SU-DHL-6 (cell line): Measurements from ENCODE around the gene ALDOA.

Experiments
- H2AFZ ChIP-seq: fragments of 200-600 bp; sonication (generic); 2 replicates; pipeline ENCODE4 v1.6.1; 2014; ENCODE audit warnings: low read depth, mild to moderate bottlenecking, moderate library complexity, mixed read lengths, antibody characterized with exemption, low read length; ENCODE audit not compliant: severe bottlenecking
- H3F3A ChIP-seq: fragments of 200-600 bp; shearing (Covaris generic); 2 replicates; pipeline ENCODE4 v1.6.0; 2016; ENCODE audit warnings: antibody characterized with exemption, mild to moderate bottlenecking; ENCODE audit not compliant: insufficient read depth
- H3K27ac ChIP-seq: fragments of 200-600 bp; sonication (generic); 2 replicates; pipeline ENCODE4 v1.5.1; 2016; ENCODE audit warnings: low read depth, mild to moderate bottlenecking, low read length, moderate library complexity, mixed read lengths
- H3K27me3 ChIP-seq: fragments of 200-600 bp; sonication (generic), shearing (Covaris generic); 2 replicates; pipeline ENCODE4 v1.6.0; 2014; ENCODE audit warnings: mild to moderate bottlenecking, low read length
- H3K36me3 ChIP-seq: fragments of 200-600 bp; sonication (generic); 2 replicates; pipeline ENCODE4 v1.6.1; 2014; ENCODE audit warnings: mild to moderate bottlenecking, low read length, mixed read lengths
- H3K4me2 ChIP-seq: fragments of 300-600, 200-600 bp; shearing (Covaris generic), sonication (generic); 2 replicates; pipeline ENCODE4 v1.6.0; 2014; ENCODE audit warnings: low read length, low read depth, mild to moderate bottlenecking; ENCODE audit not compliant: poor library complexity, severe bottlenecking
- H3K4me3 ChIP-seq: fragments of 200-600 bp; sonication (generic); 2 replicates; pipeline ENCODE4 v1.5.1; 2014; ENCODE audit warnings: antibody characterized with exemption, low read length, mild to moderate bottlenecking, mixed read lengths; ENCODE audit not compliant: insufficient read depth, poor library complexity, severe bottlenecking
- H3K79me2 ChIP-seq: fragments of 200-600 bp; sonication (generic); 2 replicates; pipeline ENCODE4 v1.6.1; 2014; ENCODE audit warnings: mild to moderate bottlenecking, low read length, moderate library complexity; ENCODE audit not compliant: insufficient read depth
- H3K9ac ChIP-seq: fragments of 200-600 bp; sonication (generic); 2 replicates; pipeline ENCODE4 v1.7.0; 2014; ENCODE audit warnings: mild to moderate bottlenecking, low read length
- H3K9me2 ChIP-seq: fragments of 200-600 bp; sonication (generic); replicated peaks from 2 replicates; pipeline ENCODE4 v1.6.1; 2014; ENCODE audit warnings: low read length; ENCODE audit not compliant: insufficient read depth
- H3K9me3 ChIP-seq: fragments of 200-600 bp; sonication (generic); 2 replicates; pipeline ENCODE4 v1.6.1; 2014; ENCODE audit warnings: low read length, mixed read lengths; ENCODE audit not compliant: insufficient read depth
- H4K20me1 ChIP-seq: fragments of 200-600 bp; sonication (generic); 2 replicates; pipeline ENCODE4 v1.6.1; 2014; ENCODE audit warnings: low read depth, mild to moderate bottlenecking, antibody characterized with exemption, low read length, moderate library complexity, mixed read lengths
- EZH2phosphoT487 ChIP-seq: fragments of 200-600 bp; sonication (generic), shearing (Covaris generic); conservative IDR thresholded peaks from 2 replicates; pipeline ENCODE4 v1.6.1; 2018; ENCODE audit warnings: mild to moderate bottlenecking, antibody characterized with exemption, low read length, moderate library complexity, mixed read lengths
- TF ChIP-seq, protein P1 (sequence below): fragments of 200-600 bp; sonication (generic); IDR thresholded peaks from one replicate; pipeline ENCODE4 v1.5.1; 2017; ENCODE audit warnings: antibody characterized with exemption, mild to moderate bottlenecking, low read length, moderate library complexity; ENCODE audit not compliant: insufficient read depth, poor library complexity, severe bottlenecking

Gene ALDOA

DNA sequence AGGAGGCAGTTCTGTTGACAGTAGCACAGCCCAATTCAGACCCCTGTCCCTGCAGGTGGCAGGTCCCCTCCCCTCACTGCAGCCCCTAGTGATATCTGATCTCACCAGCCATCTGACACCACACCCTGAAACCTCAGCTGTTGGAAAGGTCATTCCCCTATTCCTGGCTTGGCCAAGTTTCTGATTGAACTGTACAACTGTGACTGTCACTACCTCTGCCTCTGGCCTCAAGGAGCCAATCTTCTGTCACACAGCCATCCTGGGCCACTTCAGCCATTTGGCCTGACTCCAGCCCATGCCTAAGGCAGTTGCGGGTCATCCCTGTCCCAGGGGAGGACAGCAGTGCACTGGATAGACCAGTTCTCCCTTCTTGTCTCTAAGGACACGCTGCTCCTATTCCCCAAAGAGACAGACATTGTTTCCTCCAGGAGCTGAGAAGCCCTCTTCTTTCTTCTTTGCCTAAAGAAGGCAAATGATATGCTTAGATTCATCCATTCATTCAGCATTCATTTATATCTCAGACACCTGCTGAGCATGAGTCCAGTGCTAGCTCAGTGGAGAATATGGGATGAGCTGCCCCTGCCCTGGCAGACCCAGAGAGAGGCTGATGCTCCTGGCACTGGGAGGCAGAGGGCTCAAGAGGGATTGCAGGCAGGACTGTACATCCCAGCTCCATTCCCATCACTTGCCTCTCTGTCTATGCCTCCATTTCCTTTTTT, 4.6 kb upstream of the ALDOA start:
- no peaks in the 10 kb centered on the region; the same call in 1 of the 2 replicates for H4K20me1 ChIP-seq
- H2AFZ ChIP-seq, result no peak overlapping the region
- no peaks in the 10 kb centered on the region for H3F3A ChIP-seq
- H3K79me2 ChIP-seq, result peaks cover 12% of the 10 kb centered on the region
- H3K9me2 ChIP-seq, result no peaks in the 10 kb centered on the region
- H3K4me2 ChIP-seq, result no peak overlapping the region
- no peaks in the 10 kb centered on the region; the same call in 1 of the 2 replicates for H3K36me3 ChIP-seq
- H3K4me3 ChIP-seq, result no peak overlapping the region
- no peak overlapping the region for H3K27ac ChIP-seq
- H3K27me3 ChIP-seq, result no peaks in the 10 kb centered on the region
- H3K9ac ChIP-seq, result no peak overlapping the region
- no peak for TF ChIP-seq EZH2phosphoT487
- TF ChIP-seq, protein P1, sequence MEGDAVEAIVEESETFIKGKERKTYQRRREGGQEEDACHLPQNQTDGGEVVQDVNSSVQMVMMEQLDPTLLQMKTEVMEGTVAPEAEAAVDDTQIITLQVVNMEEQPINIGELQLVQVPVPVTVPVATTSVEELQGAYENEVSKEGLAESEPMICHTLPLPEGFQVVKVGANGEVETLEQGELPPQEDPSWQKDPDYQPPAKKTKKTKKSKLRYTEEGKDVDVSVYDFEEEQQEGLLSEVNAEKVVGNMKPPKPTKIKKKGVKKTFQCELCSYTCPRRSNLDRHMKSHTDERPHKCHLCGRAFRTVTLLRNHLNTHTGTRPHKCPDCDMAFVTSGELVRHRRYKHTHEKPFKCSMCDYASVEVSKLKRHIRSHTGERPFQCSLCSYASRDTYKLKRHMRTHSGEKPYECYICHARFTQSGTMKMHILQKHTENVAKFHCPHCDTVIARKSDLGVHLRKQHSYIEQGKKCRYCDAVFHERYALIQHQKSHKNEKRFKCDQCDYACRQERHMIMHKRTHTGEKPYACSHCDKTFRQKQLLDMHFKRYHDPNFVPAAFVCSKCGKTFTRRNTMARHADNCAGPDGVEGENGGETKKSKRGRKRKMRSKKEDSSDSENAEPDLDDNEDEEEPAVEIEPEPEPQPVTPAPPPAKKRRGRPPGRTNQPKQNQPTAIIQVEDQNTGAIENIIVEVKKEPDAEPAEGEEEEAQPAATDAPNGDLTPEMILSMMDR, result no peak
- H3K9me3 ChIP-seq, result no peaks in the 10 kb centered on the region

DNA sequence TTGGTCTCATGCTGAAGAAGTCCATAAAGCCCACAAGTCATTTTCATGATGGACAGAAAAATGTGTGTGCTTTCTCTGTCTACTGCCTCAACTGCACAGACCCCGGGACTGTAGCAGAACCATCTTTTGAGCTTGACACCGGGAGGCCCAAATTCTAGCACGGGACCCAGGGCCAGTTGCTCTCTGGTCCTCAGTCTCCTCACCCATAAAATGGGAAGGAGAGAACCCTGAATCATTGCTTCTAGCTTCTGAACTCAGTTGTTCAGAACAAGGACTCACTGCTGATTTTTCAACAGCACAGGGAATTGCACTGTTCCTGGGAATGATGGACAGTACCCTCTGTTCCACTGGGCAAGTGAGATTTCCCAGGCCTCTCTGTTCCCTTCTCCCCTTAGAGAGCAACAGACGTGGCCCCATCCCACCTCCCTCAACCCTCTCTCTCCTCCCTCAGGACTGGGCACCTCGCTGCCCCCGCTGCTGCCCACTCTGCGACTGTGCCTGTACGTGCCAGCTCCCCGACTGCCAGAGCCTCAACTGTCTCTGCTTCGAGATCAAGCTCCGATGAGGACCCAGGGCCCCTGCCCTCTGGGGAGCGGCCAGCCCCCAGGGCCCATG, 2.2 kb upstream of the ALDOA start:
- H2AFZ ChIP-seq, result no peak overlapping the region

DNA sequence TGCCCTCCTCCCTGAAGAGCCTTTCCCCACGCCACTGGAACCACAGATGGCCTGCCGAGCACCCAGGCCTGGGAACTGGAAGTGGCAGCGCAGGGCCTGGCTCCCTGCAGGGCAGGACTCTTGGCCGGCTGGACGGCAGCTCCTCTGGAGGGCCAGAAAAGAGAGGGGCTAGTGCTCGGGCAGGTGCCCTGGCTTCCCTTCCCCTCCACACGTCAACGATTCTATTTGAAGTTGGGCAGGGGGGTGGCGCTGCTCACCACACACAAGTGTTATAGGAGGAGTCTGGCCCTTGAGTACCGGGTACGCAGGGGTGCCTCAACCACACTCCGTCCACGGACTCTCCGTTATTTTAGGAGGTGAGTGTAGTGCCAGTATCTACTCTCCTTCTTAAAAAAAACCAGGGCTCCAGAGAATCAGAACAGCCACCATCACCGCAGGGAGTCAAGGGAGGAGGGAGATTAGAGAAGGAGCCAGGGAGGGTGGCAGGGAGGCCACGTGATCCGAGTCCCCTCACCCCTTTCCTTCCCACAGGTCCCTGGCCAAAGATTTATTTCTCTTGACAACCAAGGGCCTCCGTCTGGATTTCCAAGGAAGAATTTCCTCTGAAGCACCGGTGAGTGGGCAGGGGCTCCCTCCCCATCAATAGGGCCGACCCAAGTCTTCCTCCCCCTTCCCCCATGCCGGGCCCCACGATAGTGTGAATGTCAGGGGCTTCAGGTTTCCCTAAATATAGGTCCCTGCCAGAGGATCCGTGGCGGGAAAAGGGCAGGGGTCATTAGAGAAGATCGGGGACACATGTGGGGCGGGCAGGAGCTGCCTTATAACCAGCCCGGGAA, 1.4 kb upstream of the ALDOA start:
- H3K9me2 ChIP-seq, result no peaks in the 10 kb centered on the region
- H3K36me3 ChIP-seq, result peaks cover 12% of the 10 kb centered on the region
- peak overlapping the region; percentile 87 for H3K4me2 ChIP-seq
- H3F3A ChIP-seq, result no peaks in the 10 kb centered on the region
- no peaks in the 10 kb centered on the region for H3K9me3 ChIP-seq
- TF ChIP-seq, protein P1, result peak; percentile 76
- no peak for TF ChIP-seq EZH2phosphoT487
- peak overlapping the region; percentile 98 for H3K9ac ChIP-seq
- peak overlapping the region; percentile 21 for H2AFZ ChIP-seq
- no peaks in the 10 kb centered on the region for H3K27me3 ChIP-seq
- no peaks in the 10 kb centered on the region; the same call in 1 of the 2 replicates for H4K20me1 ChIP-seq
- H3K27ac ChIP-seq, result peak overlapping the region; percentile 97
- H3K79me2 ChIP-seq, result peaks cover 33% of the 10 kb centered on the region
- H3K4me3 ChIP-seq, result peak overlapping the region; percentile 84

More for the DNA sequence above, 2.2 kb upstream of the ALDOA start:
- no peaks in the 10 kb centered on the region for H3K9me2 ChIP-seq
- H3K27ac ChIP-seq, result peak overlapping the region; percentile 97
- H3K4me2 ChIP-seq, result peak overlapping the region; percentile 87
- H3K36me3 ChIP-seq, result peaks cover 9% of the 10 kb centered on the region
- peak overlapping the region; percentile 98 for H3K9ac ChIP-seq
- no peaks in the 10 kb centered on the region; the same call in 1 of the 2 replicates for H4K20me1 ChIP-seq
- no peaks in the 10 kb centered on the region for H3F3A ChIP-seq
- TF ChIP-seq, protein P1, result no peak
- TF ChIP-seq EZH2phosphoT487, result no peak
- H3K9me3 ChIP-seq, result no peaks in the 10 kb centered on the region
- peak overlapping the region; percentile 84 for H3K4me3 ChIP-seq
- peaks cover 31% of the 10 kb centered on the region for H3K79me2 ChIP-seq
- no peaks in the 10 kb centered on the region for H3K27me3 ChIP-seq
